CD4-positive, alpha-beta T cell (primary cell): Measurements from ENCODE around the gene MUC6. TPM values are rescaled to one million over a fixed set of nuclear protein-coding genes. Genes with fewer than 3 reads are reported as not detected.

ENCODE experiments used
- ATAC-seq: fragments of 200-7000 bp; cut with Tn5 transposase; one replicate; pipeline ENCODE4 v1.10.0; 2022; ENCODE audit warnings: mild to moderate bottlenecking; ENCODE audit not compliant: poor library complexity
- CTCF ChIA-PET: fragments of 350-600 bp; sonication (Branson Sonifier 250); formaldehyde crosslinking; loops from one replicate; lab custom pipeline; 2021; ENCODE audit warnings: antibody characterized with exemption, inconsistent platforms; lab: Charles Lee
- POLR2A ChIA-PET: fragments of 350-600 bp; sonication (Branson Sonifier 250); formaldehyde crosslinking; loops from one replicate; lab custom pipeline; 2021; ENCODE audit warnings: antibody characterized with exemption, inconsistent platforms; lab: Charles Lee
- DNase-seq, 14 experiments: peaks; one replicate each; pipeline ENCODE4 v3.0.0-alpha.2; 2013 to 2020; ENCODE audit warnings: mixed read lengths in 2 of 14
- H3K27ac ChIP-seq, 2 donors: one replicate each; pipeline versions ENCODE4 v1.5.1 to v1.7.0; 2013; ENCODE audit warnings: low read length in 2 of 2, low read depth in 1 of 2, mild to moderate bottlenecking in 1 of 2
- H3K27me3 ChIP-seq, 2 experiments: 1 replicate in 1 of 2; 2 replicates in 1 of 2; pipeline versions ENCODE4 v1.6.1 to v1.7.0; 2013; ENCODE audit warnings: low read length in 2 of 2, control low read depth in 1 of 2, mild to moderate bottlenecking in 1 of 2, moderate library complexity in 1 of 2; ENCODE audit not compliant: insufficient read depth in 2 of 2, control insufficient read depth in 1 of 2
- H3K36me3 ChIP-seq: one replicate; pipeline ENCODE4 v1.6.1; 2013; ENCODE audit warnings: low read length, control low read depth; ENCODE audit not compliant: insufficient read depth
- H3K4me1 ChIP-seq: one replicate; pipeline ENCODE4 v1.6.1; 2013; ENCODE audit warnings: low read length, control low read depth; ENCODE audit not compliant: insufficient read depth
- H3K4me3 ChIP-seq: one replicate; pipeline ENCODE4 v1.5.1; 2013; ENCODE audit warnings: mild to moderate bottlenecking, low read length, moderate library complexity
- H3K9me3 ChIP-seq, 2 experiments: 1 replicate in 1 of 2; 2 replicates in 1 of 2; pipeline versions ENCODE4 v1.6.1 to v1.7.0; 2013; ENCODE audit warnings: low read length in 2 of 2, mild to moderate bottlenecking in 2 of 2, control low read depth in 1 of 2, moderate library complexity in 1 of 2; ENCODE audit not compliant: control insufficient read depth in 1 of 2, insufficient read depth in 1 of 2
- H3K27ac Mint-ChIP-seq: one replicate; pipeline ENCODE4 v1.8.0; 2020; ENCODE audit warnings: mixed read lengths
- H3K27me3 Mint-ChIP-seq: one replicate; pipeline ENCODE4 v1.8.0; 2021; ENCODE audit warnings: mixed read lengths
- H3K36me3 Mint-ChIP-seq: one replicate; pipeline ENCODE4 v1.8.0; 2021; ENCODE audit warnings: low read depth, mixed read lengths
- H3K4me1 Mint-ChIP-seq: one replicate; pipeline ENCODE4 v1.8.0; 2021; ENCODE audit warnings: low read depth, mixed read lengths
- H3K4me3 Mint-ChIP-seq: one replicate; pipeline ENCODE4 v1.8.0; 2020; ENCODE audit warnings: mild to moderate bottlenecking, mixed read lengths
- H3K9me3 Mint-ChIP-seq: one replicate; pipeline ENCODE4 v1.8.0; 2020; ENCODE audit warnings: mixed read lengths
- CTCF ChIP-seq: fragments of 200-600 bp; IDR thresholded peaks from one replicate; pipeline ENCODE4 v1.8.0; 2022; ENCODE audit warnings: antibody characterized with exemption, mild to moderate bottlenecking
- intact Hi-C, 2 experiments: fragments of 100-400 bp; cut with DNase I in 1 of 2; cut with micrococcal nuclease in 1 of 2; formaldehyde crosslinking; loops; one replicate each; pipeline versions ENCODE4 v1.15.1 to v1.9.0; 2023 to 2025; cut with DNase I, micrococcal nuclease
- total RNA-seq, 174 experiments: library from RNA in 2 of 174; stranded (reverse) in 2 of 174; gene quantifications; one replicate each; pipeline ENCODE4 v1.2.3 and lab custom pipeline; 2021 to 2026

Gene MUC6
- total RNA-seq, 2 experiments from 2014 or later = not detected

GRCh38 chr11:991034-991433 is 45.5 kb downstream of the MUC6 start:
- Histone ChIP-seq H3K27ac (no peak overlapping the region), H3K27me3 (no peaks in the 10 kb centered on the region), H3K9me3 (peaks cover 0 to 7% of the 10 kb centered on the region in 2 experiments), H3K4me3 (no peak overlapping the region), H3K36me3 (peaks cover 83% of the 10 kb centered on the region), H3K4me1 (peaks cover 4% of the 10 kb centered on the region)
- Mint-ChIP-seq H3K4me1 (peaks cover 8% of the 10 kb centered on the region), H3K27ac (no peak overlapping the region), H3K36me3 (peaks cover 67% of the 10 kb centered on the region), H3K9me3 (no peaks in the 10 kb centered on the region), H3K27me3 (no peaks in the 10 kb centered on the region), H3K4me3 (no peak overlapping the region)
- ATAC-seq (no peak), DNase-seq (no peak)
- intact Hi-C loops = no loop called here
- ChIA-PET POLR2A (no interaction called here), CTCF (no interaction called here)
- TF ChIP-seq CTCF = no peak

- Histone ChIP-seq H3K9me3 (peaks cover 0 to 2% of the 10 kb centered on the region in 2 experiments), H3K4me3 (no peak overlapping the region), H3K36me3 (peaks cover 88% of the 10 kb centered on the region), H3K27ac (no peak overlapping the region), H3K27me3 (no peaks in the 10 kb centered on the region), H3K4me1 (peaks cover under 1% of the 10 kb centered on the region)
- H3K4me3 Mint-ChIP-seq = no peak overlapping the region
- CTCF ChIA-PET = no interaction called here
- H3K27ac Mint-ChIP-seq = no peak overlapping the region
- no peak for TF ChIP-seq CTCF
- POLR2A ChIA-PET = no interaction called here
- H3K27me3 Mint-ChIP-seq = no peaks in the 10 kb centered on the region
- peaks cover 3% of the 10 kb centered on the region for H3K4me1 Mint-ChIP-seq
- ATAC-seq (no peak), DNase-seq (no peak)
- H3K36me3 Mint-ChIP-seq = peaks cover 67% of the 10 kb centered on the region
- intact Hi-C loops = no loop called here
- H3K9me3 Mint-ChIP-seq = no peaks in the 10 kb centered on the region
Measured at GRCh38 chr11:990101-990500, 46.4 kb downstream of the MUC6 start.

- ATAC-seq = no peak
- ChIA-PET CTCF (no interaction called here), POLR2A (no interaction called here)
- Histone ChIP-seq H3K36me3 (peaks cover 82% of the 10 kb centered on the region), H3K27me3 (no peaks in the 10 kb centered on the region), H3K4me1 (no peaks in the 10 kb centered on the region), H3K9me3 (no peaks in the 10 kb centered on the region), H3K27ac (no peak overlapping the region), H3K4me3 (no peak overlapping the region)
- no peaks in the 10 kb centered on the region for H3K9me3 Mint-ChIP-seq
- no peak for TF ChIP-seq CTCF
- H3K4me1 Mint-ChIP-seq = no peaks in the 10 kb centered on the region
- no peak for DNase-seq
- no peaks in the 10 kb centered on the region for H3K27me3 Mint-ChIP-seq
- H3K36me3 Mint-ChIP-seq = peaks cover 72% of the 10 kb centered on the region
- intact Hi-C loops = no loop called here
- H3K27ac Mint-ChIP-seq = no peak overlapping the region
- H3K4me3 Mint-ChIP-seq = no peak overlapping the region
Measured at GRCh38 chr11:987671-988070, 48.8 kb downstream of the MUC6 start.
